ENCODE data around the gene ZNF302. TPM values are rescaled to one million over a fixed set of nuclear protein-coding genes. Genes with fewer than 3 reads are reported as not detected.

ZNF302 gene
- total RNA-seq, 4 donors from 2014 or later = 6.0 to 23.5 (median 6.2) TPM

- DNase-seq = no peak
- 64 to 84% methylated on average over 1 of the region's 1 CpG for WGBS, 2 donors
- H3K27me3 ChIP-seq = no peaks in the 10 kb centered on the region
- TF ChIP-seq POLR2A (IDR thresholded peaks at IDR 0.05) = no peak
- no peak for TF ChIP-seq CTCF (IDR thresholded peaks at IDR 0.05)
- peaks cover 0 to 15% (median 3%) of the 10 kb centered on the region in 3 donors for H3K36me3 ChIP-seq
- no peak overlapping the region for H3K27ac ChIP-seq
- no peak overlapping the region for H3K4me3 ChIP-seq
- H3K4me1 ChIP-seq = no peaks in the 10 kb centered on the region
- H3K9me3 ChIP-seq = peaks cover 0 to 55% (median 31%) of the 10 kb centered on the region in 3 donors
- intact Hi-C loops (cut with DNase I) = no loop called here
Measured at GRCh38 chr19:34688592-34688991, 11.1 kb downstream of the ZNF302 start.

GRCh38 chr19:34690372-34690771, 12.9 kb downstream of the ZNF302 start:
- no peak for TF ChIP-seq CTCF (IDR thresholded peaks at IDR 0.05)
- TF ChIP-seq POLR2A (IDR thresholded peaks at IDR 0.05) = no peak
- no peak overlapping the region for H3K4me3 ChIP-seq
- no peak overlapping the region for H3K27ac ChIP-seq
- no peaks in the 10 kb centered on the region for H3K4me1 ChIP-seq
- peaks cover 0 to 37% (median 18%) of the 10 kb centered on the region in 3 donors for H3K9me3 ChIP-seq
- no peak for DNase-seq
- no peaks in the 10 kb centered on the region for H3K36me3 ChIP-seq
- intact Hi-C loops (cut with DNase I) = no loop called here
- no peaks in the 10 kb centered on the region for H3K27me3 ChIP-seq
- WGBS, 2 donors = 85 to 95% methylated on average over 3 of the region's 3 CpGs

- WGBS, 2 donors = 43 to 53% methylated on average over 2 of the region's 2 CpGs
- Histone ChIP-seq H3K4me3 (no peak overlapping the region), H3K4me1 (no peaks in the 10 kb centered on the region), H3K36me3 (no peaks in the 10 kb centered on the region), H3K9me3 (peaks cover 0 to 16% (median under 1%) of the 10 kb centered on the region in 3 donors), H3K27ac (no peak overlapping the region), H3K27me3 (no peaks in the 10 kb centered on the region)
- DNase-seq = no peak
- TF ChIP-seq CTCF (IDR thresholded peaks at IDR 0.05) (no peak), POLR2A (IDR thresholded peaks at IDR 0.05) (no peak)
- intact Hi-C loops (cut with DNase I) = no loop called here
Measured at GRCh38 chr19:34692549-34692948, 15.1 kb downstream of the ZNF302 start.

- peaks cover 0 to 11% (median 5%) of the 10 kb centered on the region in 3 donors for H3K9me3 ChIP-seq
- H3K27ac ChIP-seq = no peak overlapping the region
- 60% methylated on average over 1 of the region's 2 CpGs; no CpG with 5 or more reads in 1 of the 2 donors for WGBS, 2 donors
- no peaks in the 10 kb centered on the region for H3K4me1 ChIP-seq
- intact Hi-C loops (cut with DNase I) = no loop called here
- no peaks in the 10 kb centered on the region for H3K36me3 ChIP-seq
- no peak for DNase-seq
- TF ChIP-seq POLR2A (IDR thresholded peaks at IDR 0.05) (no peak), CTCF (IDR thresholded peaks at IDR 0.05) (no peak)
- H3K27me3 ChIP-seq = no peaks in the 10 kb centered on the region
- H3K4me3 ChIP-seq = no peak overlapping the region
Measured at GRCh38 chr19:34707661-34708060, 30.2 kb downstream of the ZNF302 start.

GRCh38 chr19:34711890-34712289, 34.4 kb downstream of the ZNF302 start:
- H3K36me3 ChIP-seq = no peaks in the 10 kb centered on the region
- peaks cover 0 to 4% (median 0%) of the 10 kb centered on the region in 4 donors for H3K27me3 ChIP-seq
- TF ChIP-seq CTCF (IDR thresholded peaks at IDR 0.05) (no peak), POLR2A (IDR thresholded peaks at IDR 0.05) (no peak)
- no peak overlapping the region for H3K4me3 ChIP-seq
- H3K27ac ChIP-seq = no peak overlapping the region
- WGBS, 2 donors = 53 to 64% methylated on average over 6 of the region's 6 CpGs
- H3K4me1 ChIP-seq = no peaks in the 10 kb centered on the region
- intact Hi-C loops (cut with DNase I) = loop anchor here (5.0 kb wide), 2 partner anchors 70 to 215 kb away; no protein-coding TSS in a partner anchor
- no peak for DNase-seq
- H3K9me3 ChIP-seq = peaks cover 0 to 12% (median 0%) of the 10 kb centered on the region in 3 donors
